Naive thymus-derived CD8-positive, alpha-beta T cell (primary cell): ENCODE data around the gene TMEM175. TPM values are rescaled to one million over a fixed set of nuclear protein-coding genes. Genes with fewer than 3 reads are reported as not detected.
A peak's percentile ranks its signal among the peaks of the same experiment; 100 is the strongest.

ENCODE experiments used
- ATAC-seq, 2 donors: fragments of 150-1000 bp; cut with Tn5 transposase in 1 of 2; sonication (Bioruptor Pico), chemical (Tn5 transposase) in 1 of 2; 1 replicate in 1 of 2; 2 replicates in 1 of 2; pipeline ENCODE4 v1.10.0; 2021; ENCODE audit warnings: mild to moderate bottlenecking in 2 of 2, moderate library complexity in 2 of 2
- POLR2A ChIA-PET: fragments of 350-600 bp; sonication (Branson Sonifier 250); formaldehyde crosslinking; loops from one replicate; lab custom pipeline; 2021; ENCODE audit warnings: antibody characterized with exemption; lab: Charles Lee
- DNase-seq, 10 donors: peaks; one replicate each; pipeline versions ENCODE4 v3.0.0 to v3.0.0-alpha.2; 2020 to 2022
- H3K27ac Mint-ChIP-seq, 10 donors: one replicate each; pipeline ENCODE4 v1.8.0; 2020 to 2022; ENCODE audit warnings: mild to moderate bottlenecking in 10 of 10, mixed read lengths in 10 of 10, moderate library complexity in 4 of 10, inconsistent platforms in 1 of 10
- H3K27me3 Mint-ChIP-seq, 5 donors: one replicate each; pipeline ENCODE4 v1.8.0; 2021 to 2022; ENCODE audit warnings: mixed read lengths in 5 of 5
- H3K36me3 Mint-ChIP-seq, 3 donors: one replicate each; pipeline ENCODE4 v1.8.0; 2020 to 2022; ENCODE audit warnings: mixed read lengths in 3 of 3, mild to moderate bottlenecking in 2 of 3, inconsistent platforms in 1 of 3
- H3K4me1 Mint-ChIP-seq, 4 donors: one replicate each; pipeline ENCODE4 v1.8.0; 2021 to 2022; ENCODE audit warnings: mixed read lengths in 4 of 4
- H3K4me3 Mint-ChIP-seq, 10 donors: one replicate each; pipeline ENCODE4 v1.8.0; 2020 to 2022; ENCODE audit warnings: mild to moderate bottlenecking in 10 of 10, mixed read lengths in 10 of 10, moderate library complexity in 6 of 10, inconsistent platforms in 1 of 10
- H3K9me3 Mint-ChIP-seq, 9 donors: one replicate each; pipeline ENCODE4 v1.8.0; 2020 to 2022; ENCODE audit warnings: mixed read lengths in 9 of 9, mild to moderate bottlenecking in 3 of 9, inconsistent platforms in 1 of 9, moderate library complexity in 1 of 9
- polyA plus RNA-seq, 3 donors: library from polyadenylated mRNA; unstranded; fragments of 300-500 nt; fragmentation: Illumina TruSeq; gene quantifications; one replicate each; pipeline ENCODE4 v1.2.3, GENCODE V29; 2021
- total RNA-seq, 8 experiments: library from RNA in 2 of 8; stranded (reverse) in 2 of 8; gene quantifications; one replicate each; pipeline ENCODE4 v1.2.3 and lab custom pipeline; 2021 to 2026

TMEM175 gene
- total and polyA plus RNA-seq, 5 experiments from 2014 or later: 6.4 to 72.9 (median 14.7) TPM

DNA sequence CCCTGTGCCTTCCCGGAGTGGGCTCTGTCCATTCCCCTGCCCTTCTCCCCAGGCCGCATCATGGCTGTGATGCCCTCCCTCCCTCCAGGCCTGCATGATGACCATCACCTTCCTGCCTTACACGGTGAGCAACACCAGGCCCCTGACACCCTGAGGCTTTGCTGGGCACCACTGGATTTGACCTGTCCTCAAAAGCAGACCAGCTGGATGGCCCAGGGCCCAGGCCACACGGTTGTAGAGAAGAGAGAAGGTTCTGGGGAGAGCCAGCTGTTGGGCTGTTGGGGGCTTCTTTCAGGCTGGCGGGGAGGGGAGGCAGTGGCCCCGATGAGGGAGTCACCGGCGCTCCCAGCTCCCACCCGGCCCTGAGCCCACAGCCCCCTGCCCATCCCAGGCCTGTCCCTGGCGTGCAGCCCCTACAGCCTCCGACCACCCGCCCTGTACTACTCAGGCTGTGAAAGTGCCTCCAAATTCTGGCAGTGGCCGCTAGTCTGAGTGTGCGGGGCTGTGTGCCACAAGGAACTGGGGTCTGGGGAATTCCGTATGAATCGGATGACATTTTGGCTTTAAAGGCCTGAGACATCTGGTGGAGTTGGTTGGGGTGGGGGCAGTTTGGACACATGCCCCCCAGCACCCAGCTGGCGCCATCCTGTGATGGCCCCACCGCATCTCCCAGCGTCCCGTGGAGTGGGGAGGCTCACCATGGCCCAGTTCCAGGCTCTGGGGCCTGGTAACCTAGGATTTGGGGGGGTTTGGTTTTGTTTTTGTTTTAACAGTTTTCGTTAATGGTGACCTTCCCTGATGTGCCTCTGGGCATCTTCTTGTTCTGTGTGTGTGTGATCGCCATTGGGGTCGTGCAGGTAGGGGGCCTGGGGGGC lies 19.6 kb downstream of the TMEM175 start:
- H3K27ac Mint-ChIP-seq: peak overlapping the region in 2 of 10 donors; percentile 38 to 40
- POLR2A ChIA-PET: no interaction called here
- ATAC-seq (no peak), DNase-seq (peak in 1 of 10 donors; percentile 38)
- H3K4me3 Mint-ChIP-seq: no peak overlapping the region
- peaks cover 0 to 6% (median 4%) of the 10 kb centered on the region in 4 donors for H3K4me1 Mint-ChIP-seq
- H3K27me3 Mint-ChIP-seq: no peaks in the 10 kb centered on the region
- H3K36me3 Mint-ChIP-seq: peaks cover 0 to 31% (median 5%) of the 10 kb centered on the region in 3 donors
- H3K9me3 Mint-ChIP-seq: no peaks in the 10 kb centered on the region

- Mint-ChIP-seq H3K4me3 (no peak overlapping the region), H3K27me3 (no peaks in the 10 kb centered on the region), H3K9me3 (no peaks in the 10 kb centered on the region), H3K27ac (peak overlapping the region in 1 of 10 donors; percentile 51), H3K36me3 (peaks cover 0 to 33% (median 5%) of the 10 kb centered on the region in 3 donors), H3K4me1 (peaks cover 0 to 2% (median under 1%) of the 10 kb centered on the region in 4 donors)
- no peak for ATAC-seq
- POLR2A ChIA-PET: no interaction called here
- DNase-seq: peak in 1 of 10 donors; percentile 32
Observed at GRCh38 chr4:952881-953573, 20.8 kb downstream of the TMEM175 start.

DNA sequence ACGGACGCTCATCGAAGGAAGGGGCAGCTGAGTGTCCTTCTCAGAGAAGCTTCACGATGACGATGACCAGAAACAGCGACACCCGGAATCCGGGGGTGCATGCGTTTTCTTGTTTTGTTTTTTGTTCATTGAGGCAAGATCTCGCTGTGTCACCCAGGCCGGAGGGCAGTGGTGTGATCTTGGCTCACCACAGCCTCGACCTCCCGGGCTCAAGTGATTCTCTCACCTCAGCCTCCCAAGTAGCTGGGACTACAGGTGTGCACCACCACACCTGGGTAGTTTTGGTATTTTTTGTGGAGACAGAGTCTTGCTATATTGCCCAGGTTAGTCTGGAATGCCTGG lies 21.3 kb downstream of the TMEM175 start:
- Mint-ChIP-seq H3K36me3 (peaks cover 0 to 33% (median 5%) of the 10 kb centered on the region in 3 donors), H3K4me3 (no peak overlapping the region), H3K4me1 (peaks cover 0 to 2% (median under 1%) of the 10 kb centered on the region in 4 donors), H3K27ac (no peak overlapping the region), H3K9me3 (no peaks in the 10 kb centered on the region), H3K27me3 (no peaks in the 10 kb centered on the region)
- no peak for ATAC-seq
- POLR2A ChIA-PET: no interaction called here
- DNase-seq: no peak

GRCh38 chr4:954211-955020 lies 22.2 kb downstream of the TMEM175 start:
- ATAC-seq: no peak
- H3K27me3 Mint-ChIP-seq: no peaks in the 10 kb centered on the region
- H3K9me3 Mint-ChIP-seq: no peaks in the 10 kb centered on the region
- POLR2A ChIA-PET: interaction anchor here (1.6 kb wide), 1 partner anchor 22 kb away, joined by 3 read pairs; the partner anchor contains the start of gene TMEM175
- peaks cover 0 to 2% (median 0%) of the 10 kb centered on the region in 4 donors for H3K4me1 Mint-ChIP-seq
- no peak for DNase-seq
- peak overlapping the region in 3 of 10 donors; percentile 10 to 60 (median 21) for H3K27ac Mint-ChIP-seq
- no peak overlapping the region for H3K4me3 Mint-ChIP-seq
- peaks cover 0 to 33% (median 5%) of the 10 kb centered on the region in 3 donors for H3K36me3 Mint-ChIP-seq

- H3K4me3 Mint-ChIP-seq: no peak overlapping the region
- POLR2A ChIA-PET: interaction anchor here (1.6 kb wide), 1 partner anchor 23 kb away, joined by 3 read pairs; the partner anchor contains the start of gene TMEM175
- peaks cover 0 to 2% (median 0%) of the 10 kb centered on the region in 4 donors for H3K4me1 Mint-ChIP-seq
- no peaks in the 10 kb centered on the region for H3K27me3 Mint-ChIP-seq
- H3K9me3 Mint-ChIP-seq: no peaks in the 10 kb centered on the region
- DNase-seq (peak in 1 of 10 donors; percentile 58), ATAC-seq (no peak)
- peaks cover 0 to 33% (median 5%) of the 10 kb centered on the region in 3 donors for H3K36me3 Mint-ChIP-seq
- H3K27ac Mint-ChIP-seq: no peak overlapping the region
Observed at GRCh38 chr4:955161-955921, 23.1 kb downstream of the TMEM175 start.

DNA sequence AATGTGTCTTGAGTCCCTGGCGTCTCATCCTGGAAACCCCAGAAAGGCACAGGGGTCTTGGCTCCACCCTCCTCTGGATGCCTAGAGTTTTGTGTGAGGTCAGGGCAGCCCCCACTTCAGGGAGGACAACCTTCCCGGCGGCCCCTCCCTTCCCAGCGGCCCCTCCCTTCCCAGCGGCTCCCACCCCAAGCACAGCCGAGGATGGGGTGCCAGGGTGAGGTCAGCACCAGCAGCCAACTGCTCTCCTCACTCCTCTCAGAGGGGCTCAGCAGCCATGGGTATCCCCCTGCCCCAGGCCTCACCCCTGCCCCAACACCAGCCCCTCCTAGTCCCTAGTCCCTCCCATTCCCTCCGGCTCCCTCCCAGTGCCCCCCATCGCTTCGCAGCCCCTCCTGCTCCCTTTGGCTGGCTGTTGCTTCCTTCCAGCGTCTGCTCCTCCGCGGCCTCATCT lies 23.7 kb downstream of the TMEM175 start:
- Mint-ChIP-seq H3K9me3 (no peaks in the 10 kb centered on the region), H3K4me3 (no peak overlapping the region), H3K27me3 (no peaks in the 10 kb centered on the region), H3K4me1 (peaks cover 0 to 2% (median 0%) of the 10 kb centered on the region in 4 donors), H3K27ac (peak overlapping the region in 1 of 10 donors; percentile 36), H3K36me3 (peaks cover 0 to 33% (median 5%) of the 10 kb centered on the region in 3 donors)
- POLR2A ChIA-PET: interaction anchor here (1.6 kb wide), 1 partner anchor 23 kb away, joined by 3 read pairs; the partner anchor contains the start of gene TMEM175
- DNase-seq (no peak), ATAC-seq (no peak)

- H3K36me3 Mint-ChIP-seq: peaks cover 0 to 33% (median 5%) of the 10 kb centered on the region in 3 donors
- H3K27ac Mint-ChIP-seq: peak overlapping the region in 2 of 10 donors; percentile 5 to 69
- H3K4me1 Mint-ChIP-seq: peaks cover 0 to 2% (median 0%) of the 10 kb centered on the region in 4 donors
- POLR2A ChIA-PET: no interaction called here
- no peak overlapping the region for H3K4me3 Mint-ChIP-seq
- no peaks in the 10 kb centered on the region for H3K9me3 Mint-ChIP-seq
- H3K27me3 Mint-ChIP-seq: no peaks in the 10 kb centered on the region
- ATAC-seq (no peak), DNase-seq (no peak)
Observed at GRCh38 chr4:956531-957230, 24.4 kb downstream of the TMEM175 start.

DNA sequence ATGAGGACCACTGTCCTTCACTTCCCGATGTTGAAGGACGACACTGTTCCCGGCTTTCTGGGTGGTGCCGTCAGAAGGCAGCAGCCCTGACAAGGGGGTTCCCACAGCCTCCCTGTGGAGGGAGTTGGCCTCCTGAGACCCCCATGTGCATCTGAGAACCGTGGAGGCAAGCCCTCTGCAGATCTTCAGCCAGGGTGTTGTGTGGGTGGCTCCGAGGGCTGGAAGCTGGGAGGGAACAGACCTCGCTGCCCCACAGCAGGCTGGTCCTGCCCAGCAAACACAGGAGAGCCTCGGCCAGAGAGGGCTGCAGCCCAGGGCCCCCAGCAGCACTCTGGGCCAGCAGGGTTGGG lies 24.9 kb downstream of the TMEM175 start:
- Mint-ChIP-seq H3K27ac (no peak overlapping the region), H3K4me1 (peaks cover 0 to 2% (median 0%) of the 10 kb centered on the region in 4 donors), H3K36me3 (peaks cover 0 to 30% (median 5%) of the 10 kb centered on the region in 3 donors), H3K9me3 (no peaks in the 10 kb centered on the region), H3K4me3 (no peak overlapping the region), H3K27me3 (no peaks in the 10 kb centered on the region)
- DNase-seq (no peak), ATAC-seq (no peak)
- POLR2A ChIA-PET: no interaction called here

- DNase-seq: no peak
- Mint-ChIP-seq H3K27me3 (no peaks in the 10 kb centered on the region), H3K36me3 (peaks cover 0 to 26% (median 5%) of the 10 kb centered on the region in 3 donors), H3K4me3 (no peak overlapping the region), H3K9me3 (no peaks in the 10 kb centered on the region), H3K4me1 (peaks cover 0 to 2% (median 0%) of the 10 kb centered on the region in 4 donors), H3K27ac (no peak overlapping the region)
- ATAC-seq: no peak
- POLR2A ChIA-PET: no interaction called here
Observed at GRCh38 chr4:957581-958313, 25.5 kb downstream of the TMEM175 start.

DNA sequence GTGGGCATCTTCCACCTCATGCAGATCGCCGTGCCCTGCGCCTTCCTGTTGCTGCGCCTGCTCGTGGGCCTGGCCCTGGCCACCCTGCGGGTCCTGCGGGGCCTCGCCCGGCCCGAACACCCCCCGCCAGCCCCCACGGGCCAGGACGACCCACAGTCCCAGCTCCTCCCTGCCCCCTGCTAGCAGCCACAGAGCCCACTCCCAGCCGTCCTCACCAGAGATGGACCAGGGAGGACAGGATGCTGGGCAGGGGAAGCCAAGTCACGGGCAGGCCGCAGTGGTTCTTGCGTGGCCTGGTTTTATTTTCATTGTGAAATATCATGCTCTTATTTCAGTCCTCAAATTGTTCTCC lies 26.0 kb downstream of the TMEM175 start:
- no peak for ATAC-seq
- peaks cover 0 to 24% (median 2%) of the 10 kb centered on the region in 3 donors for H3K36me3 Mint-ChIP-seq
- peaks cover 0 to 2% (median 0%) of the 10 kb centered on the region in 4 donors for H3K4me1 Mint-ChIP-seq
- H3K9me3 Mint-ChIP-seq: no peaks in the 10 kb centered on the region
- H3K27me3 Mint-ChIP-seq: no peaks in the 10 kb centered on the region
- no peak overlapping the region for H3K4me3 Mint-ChIP-seq
- POLR2A ChIA-PET: no interaction called here
- H3K27ac Mint-ChIP-seq: no peak overlapping the region
- DNase-seq: no peak
